WI38 (cell line): Measurements from ENCODE around the gene KIF2C.

Source experiments
- H3K4me3 ChIP-seq: 2 replicates; pipeline ENCODE4 v1.5.1; 2011; ENCODE audit warnings: low read depth, mild to moderate bottlenecking, control low read depth, low read length
- TF ChIP-seq, protein P1 (sequence below): IDR thresholded peaks from 2 replicates; pipeline ENCODE4 v1.5.1; 2012; ENCODE audit warnings: low read depth, mild to moderate bottlenecking, control low read depth, low read length

KIF2C gene

GRCh38 chr1:44724955-44725698 is 14.5 kb upstream of the KIF2C start:
- TF ChIP-seq, protein P1, sequence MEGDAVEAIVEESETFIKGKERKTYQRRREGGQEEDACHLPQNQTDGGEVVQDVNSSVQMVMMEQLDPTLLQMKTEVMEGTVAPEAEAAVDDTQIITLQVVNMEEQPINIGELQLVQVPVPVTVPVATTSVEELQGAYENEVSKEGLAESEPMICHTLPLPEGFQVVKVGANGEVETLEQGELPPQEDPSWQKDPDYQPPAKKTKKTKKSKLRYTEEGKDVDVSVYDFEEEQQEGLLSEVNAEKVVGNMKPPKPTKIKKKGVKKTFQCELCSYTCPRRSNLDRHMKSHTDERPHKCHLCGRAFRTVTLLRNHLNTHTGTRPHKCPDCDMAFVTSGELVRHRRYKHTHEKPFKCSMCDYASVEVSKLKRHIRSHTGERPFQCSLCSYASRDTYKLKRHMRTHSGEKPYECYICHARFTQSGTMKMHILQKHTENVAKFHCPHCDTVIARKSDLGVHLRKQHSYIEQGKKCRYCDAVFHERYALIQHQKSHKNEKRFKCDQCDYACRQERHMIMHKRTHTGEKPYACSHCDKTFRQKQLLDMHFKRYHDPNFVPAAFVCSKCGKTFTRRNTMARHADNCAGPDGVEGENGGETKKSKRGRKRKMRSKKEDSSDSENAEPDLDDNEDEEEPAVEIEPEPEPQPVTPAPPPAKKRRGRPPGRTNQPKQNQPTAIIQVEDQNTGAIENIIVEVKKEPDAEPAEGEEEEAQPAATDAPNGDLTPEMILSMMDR, result no peak
- no peak overlapping the region for H3K4me3 ChIP-seq

- H3K4me3 ChIP-seq, result 0 out of 2 replicates have a peak within 1 kb of the TSS, but pooled peaks have one; percentile 0
- TF ChIP-seq, protein P1, result peak; percentile 81
Measured at GRCh38 chr1:44730741-44731512, 8.7 kb upstream of the KIF2C start, which contains the start of gene RNU5D-1. RNU5D-1 (minus strand) TSS chr1:44731170.

DNA sequence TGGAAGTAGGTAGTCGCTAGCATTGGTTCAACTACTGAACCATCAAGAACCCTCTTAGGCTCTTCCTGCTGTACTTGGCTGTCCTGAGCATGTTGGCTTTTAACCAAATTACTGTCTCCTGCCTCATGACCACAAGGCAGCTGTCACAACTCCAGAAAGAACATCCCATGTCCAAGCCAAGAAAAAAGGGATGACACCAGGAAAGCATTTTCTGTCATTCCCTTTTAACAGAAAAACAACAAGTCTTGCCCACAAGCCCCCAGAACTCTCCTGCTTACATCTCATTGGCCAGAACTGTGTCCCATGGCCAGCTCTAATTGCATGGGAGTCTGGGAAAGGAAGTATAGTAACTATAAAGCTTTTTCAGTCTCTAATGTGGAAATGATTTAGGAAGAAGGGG is 6.3 kb upstream of the KIF2C start:
- TF ChIP-seq, protein P1, result no peak
- no peak overlapping the region for H3K4me3 ChIP-seq

GRCh38 chr1:44733784-44734183 is 5.9 kb upstream of the KIF2C start:
- TF ChIP-seq, protein P1, result no peak
- no peak overlapping the region for H3K4me3 ChIP-seq

- TF ChIP-seq, protein P1, result no peak
- no peak overlapping the region for H3K4me3 ChIP-seq
Measured at GRCh38 chr1:44735992-44736391, 3.6 kb upstream of the KIF2C start.

DNA sequence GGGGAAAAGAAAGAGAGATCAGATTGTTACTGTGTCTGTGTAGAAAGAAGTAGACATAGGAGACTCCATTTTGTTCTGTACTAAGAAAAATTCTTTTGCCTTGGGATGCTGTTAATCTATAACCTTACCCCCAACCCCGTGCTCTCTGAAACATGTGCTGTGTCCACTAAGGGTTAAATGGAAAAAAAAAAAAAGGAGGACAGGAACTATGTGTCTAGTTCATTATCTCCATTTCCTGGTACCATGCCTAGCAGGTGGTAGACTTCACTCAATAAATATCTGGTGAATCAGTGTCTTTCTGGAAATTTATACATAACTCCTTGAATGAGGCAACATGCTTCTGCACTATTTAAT is 707 bp upstream of the KIF2C start:
- H3K4me3 ChIP-seq, result peak overlapping the region; percentile 78

DNA sequence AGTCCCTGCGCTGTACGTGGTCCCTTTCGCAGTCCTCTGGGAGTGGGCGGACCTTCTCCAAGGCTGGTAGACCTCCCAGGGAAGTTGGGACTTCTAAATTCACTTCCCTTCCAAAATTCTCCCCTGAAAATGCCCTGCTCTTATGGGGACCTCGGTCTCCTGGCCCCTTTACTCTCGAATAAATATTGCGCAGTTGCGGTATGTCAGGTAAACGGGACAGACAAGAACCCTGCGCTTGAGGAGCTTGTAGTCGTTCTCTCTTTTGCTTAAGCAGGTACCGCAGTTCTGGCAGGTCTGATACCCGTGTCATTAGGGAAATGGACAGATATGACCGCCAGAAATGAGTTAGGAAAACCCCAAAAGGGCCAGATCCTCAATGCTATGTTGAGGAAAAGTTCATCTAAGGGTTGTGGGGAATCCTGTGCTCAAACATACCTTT is 561 bp downstream of the KIF2C start:
- TF ChIP-seq, protein P1, result no peak

More for the DNA sequence above, 561 bp downstream of the KIF2C start:
- peak overlapping the region; percentile 78 for H3K4me3 ChIP-seq
